Glomerular visceral epithelial cell (primary cell): ENCODE results near the gene ARMC10.
"Not testable (repeated sequence)": the region's sequence is repeated elsewhere in the genome, so short reads cannot be mapped to it uniquely, and the experiment has no call there.

Experiments
- DNase-seq: peaks from one replicate; pipeline ENCODE4 v3.0.0-alpha.2; 2016; ENCODE audit errors: extremely low spot score

Gene ARMC10

DNA sequence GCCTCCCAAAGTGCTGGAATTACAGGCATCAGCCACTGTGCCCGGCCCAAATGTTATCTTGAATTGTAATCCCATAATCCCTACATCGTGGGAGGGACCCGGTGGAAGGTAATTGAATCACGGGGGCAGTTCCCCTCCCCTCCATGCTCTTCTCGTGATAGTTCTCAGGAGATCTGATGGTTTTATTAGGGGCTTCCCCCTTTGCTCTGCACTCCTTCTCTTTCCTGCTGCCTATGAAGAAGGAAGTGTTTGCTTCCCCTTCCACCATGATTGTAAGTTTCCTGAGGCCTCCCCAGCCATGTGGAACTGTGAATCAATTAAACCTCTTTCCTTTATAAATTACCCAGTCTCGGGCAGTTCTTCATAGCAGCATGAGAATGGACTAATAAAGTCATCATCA is 3.3 kb downstream of the ARMC10 start:
- not testable (repeated sequence) for DNase-seq

GRCh38 chr7:103079836-103080235 is 4.9 kb downstream of the ARMC10 start:
- DNase-seq, result no peak

- no peak for DNase-seq
These were observed 6.0 kb downstream of the ARMC10 start for GRCh38 chr7:103080923-103081322.

GRCh38 chr7:103082497-103082896 is 7.6 kb downstream of the ARMC10 start:
- no peak for DNase-seq

DNA sequence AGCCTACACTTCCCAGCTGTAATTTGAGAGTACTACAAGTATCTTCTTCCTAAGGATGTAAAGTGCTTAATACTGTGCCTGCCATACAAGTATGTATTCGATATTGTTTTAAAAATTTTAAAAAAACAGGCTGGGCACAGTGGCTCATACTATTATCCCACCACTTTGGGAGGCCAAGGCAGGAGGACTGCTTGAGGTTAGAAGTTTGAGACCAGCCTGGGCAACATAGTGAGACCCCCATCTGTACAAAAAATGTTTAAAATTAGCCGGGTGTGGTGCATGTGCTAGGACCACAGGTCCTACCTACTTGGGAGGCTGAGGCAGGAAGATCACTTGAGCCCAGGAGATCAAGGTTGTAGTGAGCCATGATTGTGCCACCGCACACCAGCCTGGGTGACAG is 8.3 kb downstream of the ARMC10 start:
- DNase-seq, result no peak

DNA sequence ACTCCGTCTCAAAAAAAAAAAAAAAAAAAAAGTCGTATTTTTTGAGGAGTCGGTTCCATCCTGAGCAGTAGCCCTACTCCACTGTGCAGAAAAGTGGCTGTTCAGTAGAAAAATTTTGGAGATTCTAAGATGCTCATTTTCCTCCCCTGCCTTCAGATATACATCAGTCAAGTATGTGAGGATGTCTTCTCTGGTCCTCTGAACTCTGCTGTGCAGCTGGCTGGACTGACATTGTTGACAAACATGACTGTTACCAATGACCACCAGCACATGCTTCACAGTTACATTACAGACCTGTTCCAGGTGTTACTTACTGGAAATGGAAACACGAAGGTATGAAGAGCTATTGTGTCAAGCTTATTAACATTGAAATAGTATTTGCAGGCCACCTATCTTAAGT is 17.4 kb downstream of the ARMC10 start:
- DNase-seq, result not testable (repeated sequence)

DNA sequence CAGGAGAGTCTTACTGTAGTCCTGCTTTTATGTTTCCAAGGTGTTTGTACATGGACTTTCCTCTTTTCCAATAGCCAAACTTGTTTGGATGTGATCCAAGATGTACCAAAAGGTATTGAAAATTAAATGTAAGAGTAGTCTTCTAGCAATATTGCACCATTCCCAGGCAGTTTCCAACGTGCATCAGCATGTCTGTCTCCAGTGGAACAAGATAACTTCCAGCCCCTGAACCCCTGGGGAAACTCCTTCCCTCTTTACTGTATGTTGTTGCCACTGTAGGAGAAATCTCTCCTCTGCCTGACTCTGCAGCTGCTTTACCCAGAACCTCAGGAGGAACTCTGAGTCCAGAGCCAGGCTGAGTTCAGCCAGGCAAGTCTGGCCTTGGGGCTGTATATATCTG is 18.5 kb downstream of the ARMC10 start:
- DNase-seq, result no peak

DNA sequence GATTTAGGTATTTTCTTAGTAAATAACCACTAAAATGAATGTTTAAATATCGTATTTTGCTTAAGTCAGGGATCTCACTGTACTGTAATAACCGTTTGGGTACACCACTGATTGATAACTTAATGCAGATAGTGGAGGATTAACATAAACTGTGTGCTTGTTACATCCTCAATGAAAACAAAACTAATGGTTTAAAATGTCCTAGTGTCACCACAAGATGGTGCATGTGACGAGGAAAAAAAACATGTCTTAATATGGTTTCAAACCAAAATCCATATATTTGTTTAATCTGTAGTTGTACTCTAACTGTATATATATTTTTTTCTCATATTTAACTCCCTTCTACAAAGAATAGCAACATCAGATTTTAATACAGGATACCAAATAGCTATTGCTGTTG is 19.2 kb downstream of the ARMC10 start:
- DNase-seq, result no peak

- not testable (repeated sequence) for DNase-seq
These were observed 20.6 kb downstream of the ARMC10 start for GRCh38 chr7:103095558-103095957.

- DNase-seq, result no peak
These were observed 22.1 kb downstream of the ARMC10 start for GRCh38 chr7:103097041-103097440.

GRCh38 chr7:103100348-103100747 is 25.4 kb downstream of the ARMC10 start:
- no peak for DNase-seq

DNA sequence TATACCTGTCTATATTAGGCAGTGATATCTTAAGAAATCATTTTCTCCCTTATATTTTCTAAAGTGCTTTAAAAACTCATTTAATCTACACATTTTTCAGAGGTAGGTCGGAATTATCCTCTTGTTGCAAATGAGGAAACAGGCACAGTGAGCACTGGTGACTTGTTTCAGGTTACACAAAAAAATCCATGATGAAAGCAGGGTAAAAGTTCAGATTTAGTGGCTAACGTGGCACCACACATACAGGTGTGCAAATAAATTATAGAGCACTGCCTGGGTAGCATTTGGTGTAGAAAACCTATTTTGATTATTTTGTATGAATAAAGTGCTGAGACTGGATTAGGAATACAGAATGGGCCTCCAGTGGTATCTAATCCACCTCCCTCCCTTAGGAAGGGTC is 26.6 kb downstream of the ARMC10 start:
- no peak for DNase-seq

- no peak for DNase-seq
These were observed 31.2 kb downstream of the ARMC10 start for GRCh38 chr7:103106005-103106702.

GRCh38 chr7:103106703-103107070 is 31.7 kb downstream of the ARMC10 start:
- DNase-seq, result not testable (repeated sequence)

GRCh38 chr7:103113164-103113563 is 38.2 kb downstream of the ARMC10 start:
- DNase-seq, result peak; percentile 86

DNA sequence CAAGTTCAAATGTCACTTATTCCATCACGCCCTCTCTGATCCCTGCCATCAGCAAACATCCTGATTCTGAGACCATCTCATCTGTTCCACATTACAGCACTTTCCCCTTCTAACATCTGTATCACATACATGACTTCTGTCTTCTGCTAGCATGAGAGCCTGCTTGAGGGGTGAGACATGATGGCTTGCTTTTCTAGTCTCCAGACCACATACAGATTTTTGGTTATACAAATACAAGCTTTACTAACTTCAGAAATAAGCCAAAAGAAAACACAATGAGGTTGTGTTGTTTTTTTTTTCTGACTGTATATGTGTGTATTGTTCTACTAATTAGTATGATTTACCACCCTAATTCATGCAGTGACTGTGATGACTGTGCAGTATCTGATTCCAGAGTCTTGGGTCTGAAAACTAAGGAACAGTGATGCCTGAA is 39.7 kb downstream of the ARMC10 start:
- no peak for DNase-seq

DNA sequence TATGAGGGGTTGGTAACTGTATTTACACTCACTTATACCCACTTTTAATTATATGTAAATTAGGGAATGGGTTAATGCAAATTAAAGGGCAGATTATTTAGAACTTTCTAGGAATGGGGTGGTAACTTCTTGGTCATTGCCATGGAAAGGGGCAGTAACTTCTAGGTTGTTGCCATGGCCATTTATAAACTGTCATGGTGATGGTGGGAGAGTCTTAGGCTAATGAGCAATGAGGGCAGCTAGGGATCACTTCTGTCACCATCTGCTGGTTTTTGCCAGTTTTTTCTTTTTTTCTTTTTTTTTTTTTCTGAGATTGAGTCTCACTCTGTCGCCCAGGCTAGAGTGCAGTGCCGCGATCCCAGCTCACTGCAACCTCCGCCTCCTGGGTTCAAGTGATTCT is 40.8 kb downstream of the ARMC10 start:
- no peak for DNase-seq

GRCh38 chr7:103116511-103116910 is 41.6 kb downstream of the ARMC10 start:
- no peak for DNase-seq

DNA sequence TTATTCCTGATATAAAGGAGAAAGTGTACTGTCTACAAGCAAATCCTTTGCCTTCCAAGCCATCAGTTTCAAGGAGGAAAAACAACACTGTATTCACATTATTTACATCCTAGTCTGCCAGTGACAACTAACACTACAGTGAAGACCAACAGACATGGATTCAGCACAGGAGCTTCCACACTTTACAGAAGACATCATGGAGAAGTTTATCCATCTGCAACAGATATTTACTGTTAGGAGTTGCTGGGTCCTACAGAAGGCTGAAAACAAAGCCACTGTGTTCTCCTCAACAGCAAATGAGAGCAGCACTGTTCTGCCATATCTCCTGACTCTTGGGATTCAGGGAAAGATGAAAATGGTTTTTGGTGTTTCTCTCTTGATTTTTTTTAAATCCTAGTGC is 42.1 kb downstream of the ARMC10 start:
- no peak for DNase-seq

DNA sequence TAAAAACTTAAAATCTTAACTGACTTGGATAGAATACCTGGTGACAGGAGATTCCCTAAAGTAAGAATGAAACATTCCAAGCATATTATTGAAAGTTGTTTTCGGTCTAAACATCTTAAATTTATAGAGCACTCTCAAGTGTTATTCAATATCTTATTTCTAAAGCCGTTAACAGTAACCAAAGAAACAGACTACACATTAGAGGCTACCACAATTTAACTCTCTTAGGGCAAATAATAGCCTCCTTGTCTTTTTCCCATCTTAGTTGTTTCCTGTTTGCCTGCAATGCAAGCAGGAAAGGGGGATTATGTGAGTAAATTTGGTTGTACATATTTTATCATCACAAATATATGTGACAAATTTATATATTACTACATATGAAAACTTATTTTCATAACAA is 42.5 kb downstream of the ARMC10 start:
- no peak for DNase-seq

GRCh38 chr7:103119791-103120291 is 44.9 kb downstream of the ARMC10 start:
- no peak for DNase-seq

DNA sequence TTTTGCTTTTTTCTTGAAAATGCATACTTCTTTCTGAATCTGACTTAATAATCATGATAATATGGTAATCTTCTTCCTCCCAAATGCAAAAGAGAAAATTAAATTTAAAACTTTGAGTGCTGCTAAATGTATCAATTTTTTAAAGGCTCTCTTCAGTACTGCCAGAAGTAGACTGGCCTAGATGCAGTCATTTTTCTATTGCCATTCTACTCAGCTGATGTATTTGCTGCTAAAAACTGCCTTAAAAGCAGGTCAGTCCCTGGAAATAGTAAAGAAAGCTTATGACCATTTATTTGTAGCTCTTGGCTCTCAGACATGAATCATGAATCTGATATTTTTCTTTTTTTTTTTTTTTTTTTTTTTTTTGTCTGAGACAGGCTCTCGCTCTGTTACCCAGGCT is 45.4 kb downstream of the ARMC10 start:
- DNase-seq, result no peak

- DNase-seq, result no peak
These were observed 46.7 kb downstream of the ARMC10 start for GRCh38 chr7:103121641-103122040.

- no peak for DNase-seq
These were observed 48.6 kb downstream of the ARMC10 start for GRCh38 chr7:103123529-103123928.
